Sigmoid colon (tissue), 4 donors: ENCODE results near the gene CABLES2.

Experiments
- CTCF ChIP-seq, 4 experiments: fragments of 450-650 bp in 3 of 4; fragments of 200-600 bp in 1 of 4; IDR thresholded peaks; one replicate each; pipeline ENCODE4 v1.5.1; 2016 to 2019; ENCODE audit warnings: antibody characterized with exemption in 4 of 4, mild to moderate bottlenecking in 3 of 4, moderate library complexity in 2 of 4
- POLR2AphosphoS5 ChIP-seq, 4 donors: sonication (generic); formaldehyde crosslinking; IDR thresholded peaks; one replicate each; pipeline ENCODE4 v1.6.1; 2017; ENCODE audit warnings: antibody characterized with exemption in 4 of 4

GRCh38 chr20:62347151-62347404, 60.0 kb downstream of the CABLES2 start:
- TF ChIP-seq CTCF (IDR thresholded peaks at IDR 0.05) (no peak), POLR2AphosphoS5 (IDR thresholded peaks at IDR 0.05) (no peak)
